ENCODE measurements around the gene TRMU. TPM values are rescaled to one million over a fixed set of nuclear protein-coding genes. Genes with fewer than 3 reads are reported as not detected.

Gene TRMU
- total and polyA plus RNA-seq, 2 of the 8 experiments (the other 6 are each of a cell fraction or from before 2014, with no cell fraction given) = 43.4 to 70.6 TPM

GRCh38 chr22:46373921-46374662 is 38.6 kb downstream of the TRMU start (continued):
- no peak for TF ChIP-seq CHD7 (IDR thresholded peaks at IDR 0.05; ENCODE audit: insufficient replicate concordance, low read length)
- no peak for TF ChIP-seq TEAD4 (IDR thresholded peaks at IDR 0.05; ENCODE audit: low read depth, low read length)
- TF ChIP-seq RFX5 (IDR thresholded peaks at IDR 0.05; ENCODE audit: borderline replicate concordance, low read depth, low read length) = no peak
- no peak for TF ChIP-seq POLR2A (IDR thresholded peaks at IDR 0.05; ENCODE audit: control extremely low read depth in 1 of 2, low read depth in 2 of 2, low read length in 2 of 2)
- no peak for TF ChIP-seq BRCA1 (IDR thresholded peaks at IDR 0.05; ENCODE audit: low read depth, low read length)
